ENCODE measurements around the gene SERPINB10.

GRCh38 chr18:63872586-63872985 lies 35.2 kb upstream of the SERPINB10 start:
- TF ChIP-seq ZEB2 (tag by site-specific recombination; IDR thresholded peaks at IDR 0.05) (no peak), ZNF274 (IDR thresholded peaks at IDR 0.05; ENCODE audit: low read length) (no peak), ZNF274 (tag by site-specific recombination; IDR thresholded peaks at IDR 0.05; ENCODE audit: borderline replicate concordance) (no peak), REST (tag by site-specific recombination; IDR thresholded peaks at IDR 0.05) (no peak), ZNF140 (tag by site-specific recombination; IDR thresholded peaks at IDR 0.05) (no peak), ZNF184 (tag by site-specific recombination; IDR thresholded peaks at IDR 0.05) (no peak)

All from HEK293 (cell line).